BLaER1 treated with 17β-estradiol and CSF1 and Interleukin-3, amounts not matched to agents 10 nM and 100 nM (cell line): ENCODE measurements around the gene DARS1.
"Not testable (repeated sequence)": the region's sequence is repeated elsewhere in the genome, so short reads cannot be mapped to it uniquely, and the experiment has no call there.

Experiments
- H3K27ac ChIP-seq, 11 experiments: shearing (Covaris generic); formaldehyde crosslinking; 2 replicates each; pipeline ENCODE4 v1.8.1; 2022
- H3K27me3 ChIP-seq, 11 experiments: shearing (Covaris generic); formaldehyde crosslinking; 2 replicates each; pipeline ENCODE4 v1.8.1; 2022
- H3K36me3 ChIP-seq, 11 experiments: shearing (Covaris generic); formaldehyde crosslinking; 2 replicates each; pipeline ENCODE4 v1.8.1; 2022
- H3K4me1 ChIP-seq, 10 experiments: shearing (Covaris generic); formaldehyde crosslinking; 2 replicates each; pipeline ENCODE4 v1.8.1; 2022
- H3K4me2 ChIP-seq, 11 experiments: shearing (Covaris generic); formaldehyde crosslinking; 2 replicates each; pipeline ENCODE4 v1.8.1; 2022
- H3K4me3 ChIP-seq, 10 experiments: shearing (Covaris generic); formaldehyde crosslinking; 2 replicates each; pipeline ENCODE4 v1.8.1; 2022
- H3K9ac ChIP-seq, 11 experiments: shearing (Covaris generic); formaldehyde crosslinking; 2 replicates each; pipeline ENCODE4 v1.8.1; 2022
- H3K9me3 ChIP-seq, 11 experiments: shearing (Covaris generic); formaldehyde crosslinking; replicated peaks in 1 of 11; 2 replicates each; pipeline ENCODE4 v1.8.1; 2022
- H4K20me1 ChIP-seq, 11 experiments: shearing (Covaris generic); formaldehyde crosslinking; 2 replicates each; pipeline ENCODE4 v1.8.1; 2022
- Cebpa-rat ChIP-seq, 11 experiments: shearing (Covaris generic); IDR thresholded peaks; 2 replicates each; pipeline ENCODE4 v1.8.1; 2022

DARS1 gene

GRCh38 chr2:135965756-135966155, 19.7 kb downstream of the DARS1 start:
- peaks cover 0 to 25% (median 3%) of the 10 kb centered on the region in 10 experiments; a peak in 6 of 20 replicates for H3K4me1 ChIP-seq
- peaks cover 46 to 97% (median 75%) of the 10 kb centered on the region in 11 experiments; a peak in 21 of 22 replicates for H3K36me3 ChIP-seq
- H3K27me3 ChIP-seq: no peaks in the 10 kb centered on the region
- peaks cover 0 to 30% (median 0%) of the 10 kb centered on the region in 11 experiments; a peak in 8 of 22 replicates for H4K20me1 ChIP-seq
- no peak overlapping the region for H3K9ac ChIP-seq
- no peak overlapping the region for H3K4me3 ChIP-seq
- no peak overlapping the region for H3K4me2 ChIP-seq
- peaks cover 0 to 1% (median 0%) of the 10 kb centered on the region in 11 experiments; a peak in 4 of 22 replicates for H3K9me3 ChIP-seq
- H3K27ac ChIP-seq: no peak overlapping the region
- no peak for TF ChIP-seq Cebpa-rat (IDR thresholded peaks at IDR 0.05)

- not testable (repeated sequence) for H3K9me3 ChIP-seq, H3K4me3 ChIP-seq, H3K27me3 ChIP-seq, H3K27ac ChIP-seq, H3K9ac ChIP-seq, H3K4me2 ChIP-seq
- peaks cover 0 to 22% (median 0%) of the 10 kb centered on the region in 11 experiments; a peak in 7 of 22 replicates for H4K20me1 ChIP-seq
- H3K36me3 ChIP-seq: peaks cover 49 to 97% (median 76%) of the 10 kb centered on the region in 11 experiments; a peak in 21 of 22 replicates
- peaks cover 0 to 28% (median 3%) of the 10 kb centered on the region in 10 experiments; a peak in 6 of 20 replicates for H3K4me1 ChIP-seq
These were observed 21.0 kb downstream of the DARS1 start for GRCh38 chr2:135964404-135964803.

DNA sequence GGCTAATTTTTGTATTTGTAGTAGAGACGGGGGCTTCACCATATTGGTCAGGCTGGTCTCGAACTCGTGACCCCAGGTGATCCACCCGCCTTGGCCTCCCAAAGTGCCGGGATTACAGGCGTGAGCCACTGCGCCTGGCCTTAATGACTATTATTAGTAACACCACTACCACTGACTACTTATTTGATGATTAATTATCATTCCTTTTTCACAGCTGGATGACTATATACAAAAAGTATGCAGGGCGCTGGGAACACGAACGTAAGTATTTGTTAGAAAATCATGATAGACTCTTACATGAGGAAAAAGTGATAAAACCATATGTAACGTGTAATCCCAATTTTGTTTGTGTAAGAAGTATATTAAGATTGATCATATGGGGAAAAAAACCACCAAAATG, 21.6 kb downstream of the DARS1 start:
- Histone ChIP-seq H3K9ac (no peak overlapping the region), H3K9me3 (no peaks in the 10 kb centered on the region; a peak in 1 of 22 replicates), H3K36me3 (peaks cover 50 to 97% (median 76%) of the 10 kb centered on the region in 11 experiments; a peak in 21 of 22 replicates), H3K4me3 (no peak overlapping the region), H3K27me3 (no peaks in the 10 kb centered on the region), H3K4me2 (no peak overlapping the region), H4K20me1 (peaks cover 0 to 22% (median 0%) of the 10 kb centered on the region in 11 experiments; a peak in 7 of 22 replicates), H3K27ac (no peak overlapping the region), H3K4me1 (peaks cover 0 to 28% (median 3%) of the 10 kb centered on the region in 10 experiments; a peak in 6 of 20 replicates)
- TF ChIP-seq Cebpa-rat (IDR thresholded peaks at IDR 0.05): no peak

DNA sequence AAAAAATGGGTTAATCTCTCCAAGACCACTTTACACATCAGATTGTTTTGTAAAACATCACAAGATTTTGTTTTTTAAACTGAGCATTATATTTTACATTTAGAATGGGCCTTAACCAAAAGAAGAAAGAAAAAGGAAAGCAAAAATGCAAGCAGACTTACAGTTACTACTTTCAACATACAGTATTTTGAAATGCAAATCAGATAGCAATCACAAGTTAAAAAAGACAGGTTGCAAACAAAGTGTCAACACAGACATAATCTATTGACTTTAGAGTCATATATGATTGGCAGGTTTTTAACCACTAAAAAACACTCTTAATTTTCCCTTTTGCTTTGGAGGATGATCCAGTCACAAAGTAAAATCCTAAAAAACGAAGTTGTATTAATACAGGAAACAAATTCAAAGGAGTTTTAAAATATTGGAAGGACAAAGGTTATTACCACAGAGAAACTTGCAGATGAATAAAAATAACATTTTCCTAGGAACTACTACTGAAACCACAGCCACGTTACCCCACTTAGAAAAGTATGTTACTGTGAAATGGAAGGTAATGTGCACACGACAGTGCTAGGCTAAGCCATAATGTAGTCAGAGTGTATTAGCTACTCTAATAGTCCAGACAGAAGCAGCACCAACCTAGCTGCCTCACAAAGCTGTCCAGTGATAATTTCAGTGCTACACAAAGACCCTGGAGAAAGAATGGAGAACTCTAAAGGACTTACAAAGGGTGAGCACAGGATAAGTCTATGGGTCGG, 22.9 kb downstream of the DARS1 start:
- Histone ChIP-seq H4K20me1 (peaks cover 0 to 18% (median 0%) of the 10 kb centered on the region in 11 experiments; a peak in 7 of 22 replicates), H3K4me2 (no peak overlapping the region), H3K27ac (peak overlapping the region in 1 of 11 experiments; percentile 25; a peak in 1 of 22 replicates), H3K27me3 (no peaks in the 10 kb centered on the region), H3K4me3 (no peak overlapping the region), H3K4me1 (peaks cover 0 to 28% (median 3%) of the 10 kb centered on the region in 10 experiments; a peak in 6 of 20 replicates), H3K9ac (peak overlapping the region in 1 of 11 experiments; percentile 31; a peak in 1 of 22 replicates), H3K36me3 (peaks cover 46 to 97% (median 77%) of the 10 kb centered on the region in 11 experiments; a peak in 21 of 22 replicates), H3K9me3 (no peaks in the 10 kb centered on the region; a peak in 2 of 22 replicates)
- no peak for TF ChIP-seq Cebpa-rat (IDR thresholded peaks at IDR 0.05)

DNA sequence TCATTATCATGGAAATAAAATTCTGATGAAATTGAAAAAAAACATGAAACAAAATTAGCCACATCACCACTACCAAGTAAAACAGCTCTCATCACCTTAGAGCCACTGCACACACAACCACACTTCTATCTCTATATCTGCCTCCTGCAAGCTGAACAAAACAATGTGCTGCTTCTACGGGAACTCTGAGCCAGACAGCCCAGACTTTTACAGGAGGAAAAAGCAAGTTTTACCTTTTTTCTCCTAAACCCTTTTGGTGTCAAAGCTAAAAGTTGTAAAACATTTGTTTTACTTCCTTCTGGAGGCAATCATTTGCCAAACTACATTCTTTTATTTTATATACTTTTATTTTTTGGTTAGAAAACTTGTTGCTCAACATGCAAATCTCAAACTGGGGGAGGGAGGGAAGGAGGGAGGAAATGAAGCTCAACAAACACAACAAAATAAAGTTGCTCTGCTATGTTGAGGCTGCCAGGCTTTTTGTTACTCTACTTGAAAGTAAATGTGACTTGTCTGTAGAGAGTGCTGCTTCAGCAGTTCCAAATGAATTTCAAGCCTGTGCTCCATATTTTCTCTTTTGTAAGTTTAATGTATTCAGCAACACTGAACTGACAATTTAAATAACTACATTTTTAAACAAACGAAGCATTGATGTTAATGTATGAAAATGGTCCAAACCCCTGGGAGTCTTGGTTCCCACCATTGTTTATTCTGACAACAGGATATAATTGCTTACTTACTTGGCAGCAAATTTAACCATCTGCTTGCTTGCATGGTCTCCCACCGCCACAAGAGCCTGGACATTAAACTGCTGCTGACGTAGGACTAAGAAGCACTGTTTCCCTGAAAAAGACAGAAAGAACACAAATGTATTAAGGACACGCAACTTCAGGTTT, 24.5 kb downstream of the DARS1 start:
- TF ChIP-seq Cebpa-rat (IDR thresholded peaks at IDR 0.05): no peak
- Histone ChIP-seq H4K20me1 (peaks cover 0 to 18% (median 5%) of the 10 kb centered on the region in 11 experiments; a peak in 7 of 22 replicates), H3K36me3 (peaks cover 56 to 99% (median 81%) of the 10 kb centered on the region in 11 experiments), H3K4me3 (no peak overlapping the region), H3K4me1 (peaks cover 0 to 28% (median 3%) of the 10 kb centered on the region in 10 experiments; a peak in 6 of 20 replicates), H3K27me3 (no peaks in the 10 kb centered on the region), H3K9me3 (peaks cover 0 to 4% (median 0%) of the 10 kb centered on the region in 11 experiments; a peak in 2 of 22 replicates), H3K4me2 (peak overlapping the region in 2 of 11 experiments; percentile 3 to 46; a peak in 3 of 22 replicates), H3K9ac (no peak overlapping the region), H3K27ac (no peak overlapping the region; a peak in 2 of 22 replicates)

- Histone ChIP-seq H3K27ac (no peak overlapping the region), H3K36me3 (peaks cover 60 to 99% (median 85%) of the 10 kb centered on the region in 11 experiments), H3K4me2 (no peak overlapping the region), H3K9me3 (peaks cover 0 to 4% (median 0%) of the 10 kb centered on the region in 11 experiments; a peak in 2 of 22 replicates), H4K20me1 (peaks cover 0 to 18% (median 5%) of the 10 kb centered on the region in 11 experiments; a peak in 7 of 22 replicates), H3K27me3 (no peaks in the 10 kb centered on the region), H3K4me3 (no peak overlapping the region), H3K4me1 (peaks cover 0 to 28% (median 3%) of the 10 kb centered on the region in 10 experiments; a peak in 6 of 20 replicates), H3K9ac (no peak overlapping the region)
- no peak for TF ChIP-seq Cebpa-rat (IDR thresholded peaks at IDR 0.05)
These were observed 25.3 kb downstream of the DARS1 start for GRCh38 chr2:135960150-135960549.

DNA sequence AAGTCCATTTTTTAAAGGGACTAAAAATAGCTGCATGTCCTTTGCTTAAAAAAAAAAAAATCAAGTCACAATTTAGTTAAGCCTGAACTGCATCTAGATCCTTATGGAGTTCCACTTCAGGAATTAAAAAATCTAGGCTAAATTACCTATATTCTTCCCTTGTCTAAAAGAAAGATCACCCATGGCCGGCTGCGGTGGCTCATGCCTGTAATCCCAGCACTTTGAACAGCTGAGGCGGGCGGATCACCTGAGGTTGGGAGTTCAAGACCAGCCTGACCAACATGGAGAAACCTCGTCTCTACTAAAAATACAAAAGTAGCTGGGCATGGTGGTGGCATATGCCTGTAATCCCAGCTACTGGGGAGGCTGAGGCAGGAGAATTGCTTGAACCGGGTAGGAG, 26.5 kb downstream of the DARS1 start:
- H3K4me2 ChIP-seq, H3K9ac ChIP-seq, H3K27me3 ChIP-seq, H3K9me3 ChIP-seq, H3K27ac ChIP-seq, H3K4me3 ChIP-seq: not testable (repeated sequence)
- H4K20me1 ChIP-seq: peaks cover 0 to 16% (median 5%) of the 10 kb centered on the region in 11 experiments; a peak in 6 of 22 replicates
- H3K4me1 ChIP-seq: peaks cover 0 to 28% (median 3%) of the 10 kb centered on the region in 10 experiments; a peak in 6 of 20 replicates
- peaks cover 63 to 99% (median 86%) of the 10 kb centered on the region in 11 experiments for H3K36me3 ChIP-seq

- H3K9ac ChIP-seq: no peak overlapping the region
- H3K4me3 ChIP-seq: no peak overlapping the region
- H3K4me1 ChIP-seq: peaks cover 0 to 5% (median 0%) of the 10 kb centered on the region in 10 experiments; a peak in 2 of 20 replicates
- no peak overlapping the region for H3K27ac ChIP-seq
- TF ChIP-seq Cebpa-rat (IDR thresholded peaks at IDR 0.05): no peak
- H3K27me3 ChIP-seq: no peaks in the 10 kb centered on the region
- peaks cover 67 to 92% (median 82%) of the 10 kb centered on the region in 11 experiments for H3K36me3 ChIP-seq
- H3K4me2 ChIP-seq: no peak overlapping the region
- peaks cover 0 to 18% (median 4%) of the 10 kb centered on the region in 11 experiments; a peak in 7 of 22 replicates for H3K9me3 ChIP-seq
- peaks cover 0 to 21% (median 0%) of the 10 kb centered on the region in 11 experiments; a peak in 5 of 22 replicates for H4K20me1 ChIP-seq
These were observed 31.3 kb downstream of the DARS1 start for GRCh38 chr2:135954020-135954601.
